Epithelial cell of proximal tubule (primary cell): ENCODE measurements around the gene AMBRA1. TPM values are rescaled to one million over a fixed set of nuclear protein-coding genes. Genes with fewer than 3 reads are reported as not detected.

Experiments used
- DNase-seq: peaks from one replicate; pipeline ENCODE4 v3.0.0-alpha.2; 2011; ENCODE audit warnings: low read depth
- H3K4me3 ChIP-seq: 2 replicates; pipeline ENCODE4 v1.5.1; 2011; ENCODE audit warnings: low read depth, mild to moderate bottlenecking, low read length
- CTCF ChIP-seq: conservative IDR thresholded peaks from 2 replicates; pipeline ENCODE4 v1.5.1; 2012; ENCODE audit warnings: low read depth, mild to moderate bottlenecking, low read length
- total RNA-seq: library from RNA; depleted of rRNA; stranded (reverse); fragments of >200 nt; gene quantifications from 2 replicates; pipeline ENCODE4 v1.2.3, GENCODE V29; 2015

AMBRA1 gene
- total RNA-seq, 1 donor from 2014 or later = 21.0 TPM

- no peak overlapping the region for H3K4me3 ChIP-seq
- no peak for TF ChIP-seq CTCF
- DNase-seq = no peak
Measured at GRCh38 chr11:46628961-46629360, 35.1 kb upstream of the AMBRA1 start.

GRCh38 chr11:46625406-46625805, 31.6 kb upstream of the AMBRA1 start:
- no peak for TF ChIP-seq CTCF

GRCh38 chr11:46618837-46619236, 25.0 kb upstream of the AMBRA1 start:
- no peak for TF ChIP-seq CTCF
- DNase-seq = no peak
- peak overlapping the region; percentile 93 for H3K4me3 ChIP-seq

More at GRCh38 chr11:46625406-46625805, 31.6 kb upstream of the AMBRA1 start:
- no peak overlapping the region for H3K4me3 ChIP-seq
- DNase-seq = no peak

DNA sequence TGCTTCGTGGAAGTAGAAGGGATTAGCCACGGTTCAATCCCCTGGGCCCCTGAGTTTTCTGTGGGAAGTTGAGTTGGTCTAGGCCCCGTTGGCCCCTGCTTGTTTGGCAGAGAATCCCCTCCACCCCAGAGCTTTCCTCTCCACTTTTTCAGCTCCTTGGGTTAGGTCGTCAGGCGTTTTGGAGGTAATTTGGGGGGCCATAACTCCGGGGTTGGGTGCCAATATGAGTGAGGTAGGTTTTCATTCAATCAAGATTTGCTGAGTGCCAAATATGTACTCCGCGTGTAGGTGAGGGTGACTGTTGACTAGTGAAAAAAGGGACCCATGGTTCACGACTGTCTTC, 24.1 kb upstream of the AMBRA1 start:
- peak overlapping the region; percentile 93 for H3K4me3 ChIP-seq
- TF ChIP-seq CTCF = no peak
- no peak for DNase-seq

GRCh38 chr11:46617134-46617971, 23.5 kb upstream of the AMBRA1 start, which contains the start of the genes ATG13 and HARBI1:
ATG13 (plus strand) TSS chr11:46617553; CDS start chr11:46644292, 26,739 bp downstream.
HARBI1 (minus strand) TSS chr11:46617227; CDS start chr11:46616237, 990 bp downstream.
- peak; percentile 63 for DNase-seq
- peak; percentile 80 for TF ChIP-seq CTCF

GRCh38 chr11:46616551-46617133, 22.8 kb upstream of the AMBRA1 start:
- peak; percentile 57 for DNase-seq
- TF ChIP-seq CTCF = no peak
- H3K4me3 ChIP-seq = peak overlapping the region; percentile 93

More at GRCh38 chr11:46617134-46617971, 23.5 kb upstream of the AMBRA1 start, which contains the start of the genes ATG13 and HARBI1:
- H3K4me3 ChIP-seq = peak within 1 kb of the TSS; percentile 93
